ENCODE data around the gene SIGLEC7.
A peak's percentile ranks its signal among the peaks of the same experiment; 100 is the strongest.

The SIGLEC7 gene

GRCh38 chr19:51169283-51169918 is 27.3 kb downstream of the SIGLEC7 start:
- peak; percentile 40 to 43 for DNase-seq

- DNase-seq: peak in 1 of 2 experiments; percentile 9
Observed at GRCh38 chr19:51172223-51172622, 30.1 kb downstream of the SIGLEC7 start.

- DNase-seq: no peak
Observed at GRCh38 chr19:51173681-51174080, 31.6 kb downstream of the SIGLEC7 start.

GRCh38 chr19:51179256-51179655 is 37.2 kb downstream of the SIGLEC7 start:
- no peak for DNase-seq

GRCh38 chr19:51181377-51181912 is 39.3 kb downstream of the SIGLEC7 start:
- DNase-seq: no peak

- peak; percentile 44 to 50 for DNase-seq
Observed at GRCh38 chr19:51181913-51182419, 39.9 kb downstream of the SIGLEC7 start.

GRCh38 chr19:51183629-51184028 is 41.5 kb downstream of the SIGLEC7 start:
- no peak for DNase-seq

GRCh38 chr19:51185069-51185867 is 43.2 kb downstream of the SIGLEC7 start:
- no peak for DNase-seq

- DNase-seq: no peak
Observed at GRCh38 chr19:51185868-51186215, 43.7 kb downstream of the SIGLEC7 start.

- DNase-seq: no peak
Observed at GRCh38 chr19:51186323-51186722, 44.2 kb downstream of the SIGLEC7 start.

- DNase-seq: no peak
Observed at GRCh38 chr19:51187395-51188226, 45.5 kb downstream of the SIGLEC7 start.

GRCh38 chr19:51188227-51188559 is 46.1 kb downstream of the SIGLEC7 start:
- DNase-seq: no peak

- DNase-seq: no peak
Observed at GRCh38 chr19:51192689-51193088, 50.6 kb downstream of the SIGLEC7 start.

GRCh38 chr19:51194527-51195315 is 52.6 kb downstream of the SIGLEC7 start:
- DNase-seq: no peak

GRCh38 chr19:51195316-51195586 is 53.1 kb downstream of the SIGLEC7 start:
- no peak for DNase-seq

- no peak for DNase-seq
Observed at GRCh38 chr19:51195616-51196015, 53.5 kb downstream of the SIGLEC7 start.

GRCh38 chr19:51196181-51196580 is 54.1 kb downstream of the SIGLEC7 start:
- DNase-seq: no peak

- DNase-seq: no peak
Observed at GRCh38 chr19:51198641-51199040, 56.5 kb downstream of the SIGLEC7 start.

- no peak for DNase-seq
Observed at GRCh38 chr19:51200071-51200666, 58.1 kb downstream of the SIGLEC7 start.

- DNase-seq: no peak
Observed at GRCh38 chr19:51201712-51202111, 59.6 kb downstream of the SIGLEC7 start.

All from AML-193 (cell line).